CD4-positive, alpha-beta T cell (primary cell): ENCODE measurements around the gene NR3C1. TPM values are rescaled to one million over a fixed set of nuclear protein-coding genes. Genes with fewer than 3 reads are reported as not detected.

ENCODE experiments used
- ATAC-seq: fragments of 200-7000 bp; cut with Tn5 transposase; one replicate; pipeline ENCODE4 v1.10.0; 2022; ENCODE audit warnings: mild to moderate bottlenecking; ENCODE audit not compliant: poor library complexity
- CTCF ChIA-PET: fragments of 350-600 bp; sonication (Branson Sonifier 250); formaldehyde crosslinking; loops from one replicate; lab custom pipeline; 2021; ENCODE audit warnings: antibody characterized with exemption, inconsistent platforms; lab: Charles Lee
- POLR2A ChIA-PET: fragments of 350-600 bp; sonication (Branson Sonifier 250); formaldehyde crosslinking; loops from one replicate; lab custom pipeline; 2021; ENCODE audit warnings: antibody characterized with exemption, inconsistent platforms; lab: Charles Lee
- DNase-seq, 14 experiments: peaks; one replicate each; pipeline ENCODE4 v3.0.0-alpha.2; 2013 to 2020; ENCODE audit warnings: mixed read lengths in 2 of 14
- H3K27ac ChIP-seq, 2 donors: one replicate each; pipeline versions ENCODE4 v1.5.1 to v1.7.0; 2013; ENCODE audit warnings: low read length in 2 of 2, low read depth in 1 of 2, mild to moderate bottlenecking in 1 of 2
- H3K27me3 ChIP-seq, 2 experiments: 1 replicate in 1 of 2; 2 replicates in 1 of 2; pipeline versions ENCODE4 v1.6.1 to v1.7.0; 2013; ENCODE audit warnings: low read length in 2 of 2, control low read depth in 1 of 2, mild to moderate bottlenecking in 1 of 2, moderate library complexity in 1 of 2; ENCODE audit not compliant: insufficient read depth in 2 of 2, control insufficient read depth in 1 of 2
- H3K36me3 ChIP-seq: one replicate; pipeline ENCODE4 v1.6.1; 2013; ENCODE audit warnings: low read length, control low read depth; ENCODE audit not compliant: insufficient read depth
- H3K4me1 ChIP-seq: one replicate; pipeline ENCODE4 v1.6.1; 2013; ENCODE audit warnings: low read length, control low read depth; ENCODE audit not compliant: insufficient read depth
- H3K4me3 ChIP-seq: one replicate; pipeline ENCODE4 v1.5.1; 2013; ENCODE audit warnings: mild to moderate bottlenecking, low read length, moderate library complexity
- H3K9me3 ChIP-seq, 2 experiments: 1 replicate in 1 of 2; 2 replicates in 1 of 2; pipeline versions ENCODE4 v1.6.1 to v1.7.0; 2013; ENCODE audit warnings: low read length in 2 of 2, mild to moderate bottlenecking in 2 of 2, control low read depth in 1 of 2, moderate library complexity in 1 of 2; ENCODE audit not compliant: control insufficient read depth in 1 of 2, insufficient read depth in 1 of 2
- H3K27ac Mint-ChIP-seq: one replicate; pipeline ENCODE4 v1.8.0; 2020; ENCODE audit warnings: mixed read lengths
- H3K27me3 Mint-ChIP-seq: one replicate; pipeline ENCODE4 v1.8.0; 2021; ENCODE audit warnings: mixed read lengths
- H3K36me3 Mint-ChIP-seq: one replicate; pipeline ENCODE4 v1.8.0; 2021; ENCODE audit warnings: low read depth, mixed read lengths
- H3K4me1 Mint-ChIP-seq: one replicate; pipeline ENCODE4 v1.8.0; 2021; ENCODE audit warnings: low read depth, mixed read lengths
- H3K4me3 Mint-ChIP-seq: one replicate; pipeline ENCODE4 v1.8.0; 2020; ENCODE audit warnings: mild to moderate bottlenecking, mixed read lengths
- H3K9me3 Mint-ChIP-seq: one replicate; pipeline ENCODE4 v1.8.0; 2020; ENCODE audit warnings: mixed read lengths
- CTCF ChIP-seq: fragments of 200-600 bp; IDR thresholded peaks from one replicate; pipeline ENCODE4 v1.8.0; 2022; ENCODE audit warnings: antibody characterized with exemption, mild to moderate bottlenecking
- intact Hi-C, 2 experiments: fragments of 100-400 bp; cut with DNase I in 1 of 2; cut with micrococcal nuclease in 1 of 2; formaldehyde crosslinking; loops; one replicate each; pipeline versions ENCODE4 v1.15.1 to v1.9.0; 2023 to 2025; cut with DNase I, micrococcal nuclease
- total RNA-seq, 174 experiments: library from RNA in 2 of 174; stranded (reverse) in 2 of 174; gene quantifications; one replicate each; pipeline ENCODE4 v1.2.3 and lab custom pipeline; 2021 to 2026

NR3C1 gene
- total RNA-seq, 2 experiments from 2014 or later, result 168 to 191 TPM

GRCh38 chr5:143418140-143418866 lies 14.8 kb upstream of the NR3C1 start:
- no peak overlapping the region for H3K4me3 ChIP-seq
- H3K27me3 ChIP-seq, result no peaks in the 10 kb centered on the region
- ChIA-PET CTCF (no interaction called here), POLR2A (interaction anchor here (1.2 kb wide), 1 partner anchor 17 kb away, joined by 3 read pairs; no protein-coding TSS in a partner anchor)
- intact Hi-C loops, result no loop called here
- no peaks in the 10 kb centered on the region for H3K9me3 ChIP-seq
- DNase-seq, result no peak
- Mint-ChIP-seq H3K4me1 (peaks cover 17% of the 10 kb centered on the region), H3K36me3 (no peaks in the 10 kb centered on the region), H3K27ac (no peak overlapping the region), H3K27me3 (no peaks in the 10 kb centered on the region), H3K9me3 (no peaks in the 10 kb centered on the region), H3K4me3 (no peak overlapping the region)
- H3K4me1 ChIP-seq, result peaks cover 11% of the 10 kb centered on the region
- TF ChIP-seq CTCF, result no peak
- H3K27ac ChIP-seq, result no peak overlapping the region
- ATAC-seq, result no peak
- H3K36me3 ChIP-seq, result no peaks in the 10 kb centered on the region

- no peaks in the 10 kb centered on the region for H3K36me3 ChIP-seq
- CTCF ChIA-PET, result no interaction called here
- Mint-ChIP-seq H3K27me3 (no peaks in the 10 kb centered on the region), H3K27ac (no peak overlapping the region), H3K36me3 (no peaks in the 10 kb centered on the region), H3K9me3 (no peaks in the 10 kb centered on the region), H3K4me3 (no peak overlapping the region), H3K4me1 (peaks cover 22% of the 10 kb centered on the region)
- no peak overlapping the region for H3K27ac ChIP-seq
- H3K9me3 ChIP-seq, result no peaks in the 10 kb centered on the region
- no peaks in the 10 kb centered on the region for H3K27me3 ChIP-seq
- POLR2A ChIA-PET, result interaction anchor here (1.2 to 2.0 kb wide), 2 partner anchors 16 to 18 kb away, joined by 3 to 7 read pairs; no protein-coding TSS in a partner anchor
- intact Hi-C loops, result no loop called here
- TF ChIP-seq CTCF, result no peak
- H3K4me1 ChIP-seq, result peaks cover 11% of the 10 kb centered on the region
- ATAC-seq (no peak), DNase-seq (no peak)
- no peak overlapping the region for H3K4me3 ChIP-seq
Observed at GRCh38 chr5:143417503-143418139, 14.1 kb upstream of the NR3C1 start.

- Histone ChIP-seq H3K36me3 (no peaks in the 10 kb centered on the region), H3K4me3 (no peak overlapping the region), H3K27me3 (no peaks in the 10 kb centered on the region), H3K27ac (no peak overlapping the region), H3K4me1 (peaks cover 11% of the 10 kb centered on the region), H3K9me3 (no peaks in the 10 kb centered on the region)
- no peaks in the 10 kb centered on the region for H3K27me3 Mint-ChIP-seq
- H3K36me3 Mint-ChIP-seq, result no peaks in the 10 kb centered on the region
- H3K27ac Mint-ChIP-seq, result no peak overlapping the region
- CTCF ChIA-PET, result no interaction called here
- no peak for TF ChIP-seq CTCF
- ATAC-seq (no peak), DNase-seq (no peak)
- no peak overlapping the region for H3K4me3 Mint-ChIP-seq
- POLR2A ChIA-PET, result interaction anchor here (2.0 kb wide), 1 partner anchor 18 kb away, joined by 7 read pairs; no protein-coding TSS in a partner anchor
- intact Hi-C loops, result no loop called here
- H3K9me3 Mint-ChIP-seq, result no peaks in the 10 kb centered on the region
- peaks cover 22% of the 10 kb centered on the region for H3K4me1 Mint-ChIP-seq
Observed at GRCh38 chr5:143416411-143416810, 12.9 kb upstream of the NR3C1 start.
